Measurements from ENCODE around the gene ARHGAP15. TPM values are rescaled to one million over a fixed set of nuclear protein-coding genes. Genes with fewer than 3 reads are reported as not detected.

ARHGAP15 gene
- total RNA-seq, 2 donors from 2014 or later, result 2.6 to 6.9 TPM

- no peak overlapping the region for H3K4me3 ChIP-seq
- TF ChIP-seq CTCF (IDR thresholded peaks at IDR 0.05), result no peak
- DNase-seq (ENCODE audit: low spot score), result no peak
- no peaks in the 10 kb centered on the region for H3K27me3 ChIP-seq
- no peaks in the 10 kb centered on the region for H3K9me3 ChIP-seq
- no peak overlapping the region for H3K27ac ChIP-seq
- H3K4me1 ChIP-seq, result no peaks in the 10 kb centered on the region
- no peaks in the 10 kb centered on the region for H3K36me3 ChIP-seq
Measured at GRCh38 chr2:143417428-143417827, 288.2 kb downstream of the ARHGAP15 start.

- H3K9me3 ChIP-seq, result no peaks in the 10 kb centered on the region
- H3K27ac ChIP-seq, result no peak overlapping the region
- H3K4me1 ChIP-seq, result no peaks in the 10 kb centered on the region
- H3K36me3 ChIP-seq, result no peaks in the 10 kb centered on the region
- no peak overlapping the region for H3K4me3 ChIP-seq
- DNase-seq (ENCODE audit: low spot score), result no peak
- no peaks in the 10 kb centered on the region for H3K27me3 ChIP-seq
- no peak for TF ChIP-seq CTCF (IDR thresholded peaks at IDR 0.05)
Measured at GRCh38 chr2:143420313-143420712, 291.1 kb downstream of the ARHGAP15 start.

- no peaks in the 10 kb centered on the region for H3K36me3 ChIP-seq
- H3K27me3 ChIP-seq, result no peaks in the 10 kb centered on the region
- H3K4me3 ChIP-seq, result no peak overlapping the region
- no peaks in the 10 kb centered on the region for H3K9me3 ChIP-seq
- no peak overlapping the region for H3K27ac ChIP-seq
- no peak for DNase-seq (ENCODE audit: low spot score)
- H3K4me1 ChIP-seq, result no peaks in the 10 kb centered on the region
- TF ChIP-seq CTCF (IDR thresholded peaks at IDR 0.05), result no peak
Measured at GRCh38 chr2:143422681-143423080, 293.5 kb downstream of the ARHGAP15 start.

- DNase-seq (ENCODE audit: low spot score), result no peak
- H3K4me1 ChIP-seq, result no peaks in the 10 kb centered on the region
- H3K27ac ChIP-seq, result no peak overlapping the region
- no peaks in the 10 kb centered on the region for H3K36me3 ChIP-seq
- no peaks in the 10 kb centered on the region for H3K9me3 ChIP-seq
- H3K4me3 ChIP-seq, result no peak overlapping the region
- no peaks in the 10 kb centered on the region for H3K27me3 ChIP-seq
- TF ChIP-seq CTCF (IDR thresholded peaks at IDR 0.05), result no peak
Measured at GRCh38 chr2:143425896-143426295, 296.7 kb downstream of the ARHGAP15 start.

- Histone ChIP-seq H3K4me1 (no peaks in the 10 kb centered on the region), H3K4me3 (no peak overlapping the region), H3K9me3 (no peaks in the 10 kb centered on the region), H3K36me3 (no peaks in the 10 kb centered on the region), H3K27me3 (no peaks in the 10 kb centered on the region), H3K27ac (no peak overlapping the region)
- TF ChIP-seq CTCF (IDR thresholded peaks at IDR 0.05), result no peak
- DNase-seq (ENCODE audit: low spot score), result no peak
Measured at GRCh38 chr2:143426296-143426695, 297.1 kb downstream of the ARHGAP15 start.

- no peak overlapping the region for H3K4me3 ChIP-seq
- H3K27ac ChIP-seq, result no peak overlapping the region
- no peaks in the 10 kb centered on the region for H3K4me1 ChIP-seq
- TF ChIP-seq CTCF (IDR thresholded peaks at IDR 0.05), result no peak
- no peaks in the 10 kb centered on the region for H3K27me3 ChIP-seq
- H3K36me3 ChIP-seq, result no peaks in the 10 kb centered on the region
- no peaks in the 10 kb centered on the region for H3K9me3 ChIP-seq
- no peak for DNase-seq (ENCODE audit: low spot score)
Measured at GRCh38 chr2:143428700-143429099, 299.5 kb downstream of the ARHGAP15 start.

Data from right atrium auricular region (tissue), 2 donors.